DMS114 treated with DMSO at 0.1 percent for 48 hours (cell line): ENCODE results near the gene NOM1.
"Not testable (repeated sequence)": the region's sequence is repeated elsewhere in the genome, so short reads cannot be mapped to it uniquely, and the experiment has no call there.

Experiments used
- DNase-seq: peaks from one replicate; lab custom pipeline; 2025; ENCODE audit not compliant: unreplicated experiment; lab: John Stamatoyannopoulos, UW

Gene NOM1, protein sequence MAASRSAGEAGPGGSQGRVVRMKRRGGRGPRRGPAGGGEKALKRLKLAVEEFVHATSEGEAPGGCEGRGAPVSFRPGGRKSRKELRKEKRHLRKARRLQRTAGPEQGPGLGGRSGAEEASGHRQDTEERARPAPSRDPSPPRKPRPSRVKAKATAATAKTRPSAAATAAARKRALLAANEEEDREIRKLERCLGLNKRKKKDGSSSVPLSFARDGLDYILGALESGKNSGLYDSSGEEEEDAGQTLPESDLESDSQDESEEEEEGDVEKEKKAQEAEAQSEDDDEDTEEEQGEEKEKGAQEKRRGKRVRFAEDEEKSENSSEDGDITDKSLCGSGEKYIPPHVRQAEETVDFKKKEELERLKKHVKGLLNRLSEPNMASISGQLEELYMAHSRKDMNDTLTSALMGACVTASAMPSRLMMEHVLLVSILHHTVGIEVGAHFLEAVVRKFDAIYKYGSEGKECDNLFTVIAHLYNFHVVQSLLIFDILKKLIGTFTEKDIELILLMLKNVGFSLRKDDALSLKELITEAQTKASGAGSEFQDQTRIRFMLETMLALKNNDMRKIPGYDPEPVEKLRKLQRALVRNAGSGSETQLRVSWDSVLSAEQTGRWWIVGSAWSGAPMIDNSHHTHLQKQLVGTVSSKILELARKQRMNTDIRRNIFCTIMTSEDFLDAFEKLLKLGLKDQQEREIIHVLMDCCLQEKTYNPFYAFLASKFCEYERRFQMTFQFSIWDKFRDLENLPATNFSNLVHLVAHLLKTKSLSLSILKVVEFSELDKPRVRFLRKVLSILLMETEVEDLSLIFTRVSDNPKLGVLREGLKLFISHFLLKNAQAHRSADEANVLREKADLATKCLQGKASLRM

DNA sequence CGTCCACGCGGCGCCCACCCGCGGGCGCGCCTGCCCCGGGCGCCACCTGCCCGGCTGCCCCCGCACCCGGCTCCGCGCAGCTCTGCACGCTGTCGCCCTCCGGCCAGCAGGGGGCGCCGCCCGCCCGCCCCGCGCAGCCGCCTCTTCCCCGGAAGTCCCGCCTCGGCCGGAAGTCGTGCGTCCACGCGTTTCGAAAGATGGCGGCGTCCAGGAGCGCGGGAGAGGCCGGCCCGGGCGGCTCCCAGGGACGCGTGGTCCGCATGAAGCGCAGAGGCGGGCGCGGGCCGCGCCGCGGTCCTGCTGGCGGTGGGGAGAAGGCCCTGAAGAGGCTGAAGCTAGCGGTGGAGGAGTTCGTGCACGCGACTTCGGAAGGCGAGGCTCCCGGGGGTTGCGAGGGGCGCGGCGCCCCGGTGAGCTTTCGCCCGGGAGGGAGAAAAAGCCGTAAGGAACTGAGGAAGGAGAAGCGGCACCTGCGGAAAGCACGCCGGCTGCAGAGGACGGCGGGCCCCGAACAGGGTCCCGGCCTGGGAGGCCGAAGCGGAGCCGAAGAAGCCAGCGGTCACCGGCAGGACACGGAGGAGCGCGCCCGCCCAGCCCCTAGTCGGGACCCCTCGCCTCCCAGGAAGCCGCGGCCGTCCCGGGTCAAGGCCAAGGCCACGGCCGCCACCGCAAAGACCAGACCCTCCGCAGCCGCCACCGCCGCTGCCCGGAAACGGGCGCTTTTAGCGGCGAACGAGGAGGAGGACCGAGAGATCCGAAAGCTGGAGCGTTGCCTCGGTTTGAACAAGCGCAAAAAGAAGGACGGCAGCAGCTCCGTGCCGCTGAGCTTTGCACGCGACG is at the start of gene NOM1:
TSS of gene NOM1 (plus strand) at position 172 of the 840 bp plus-strand sequence. CDS start at position 198, 26 bp downstream.
- peak; percentile 59 for DNase-seq

DNA sequence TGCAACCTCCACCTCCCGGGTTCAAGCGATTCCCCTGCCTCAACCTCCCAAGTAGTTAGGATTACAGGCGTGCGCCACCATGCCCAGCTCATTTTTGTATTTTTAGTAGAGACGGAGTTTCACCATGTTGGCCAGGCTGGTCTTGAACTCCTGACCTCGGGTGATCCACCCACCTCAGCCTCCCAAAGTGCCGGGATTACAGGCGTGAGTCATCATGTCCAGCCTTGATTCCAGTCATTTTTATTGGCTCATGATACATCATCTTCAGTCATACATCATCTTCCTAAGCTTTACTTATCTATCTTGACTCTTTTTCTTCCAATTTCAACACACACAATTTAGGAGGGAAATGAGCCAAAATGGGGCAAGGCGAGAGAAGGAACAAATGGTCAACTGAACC is 49.4 kb upstream of the NOM1 start:
- not testable (repeated sequence) for DNase-seq

DNA sequence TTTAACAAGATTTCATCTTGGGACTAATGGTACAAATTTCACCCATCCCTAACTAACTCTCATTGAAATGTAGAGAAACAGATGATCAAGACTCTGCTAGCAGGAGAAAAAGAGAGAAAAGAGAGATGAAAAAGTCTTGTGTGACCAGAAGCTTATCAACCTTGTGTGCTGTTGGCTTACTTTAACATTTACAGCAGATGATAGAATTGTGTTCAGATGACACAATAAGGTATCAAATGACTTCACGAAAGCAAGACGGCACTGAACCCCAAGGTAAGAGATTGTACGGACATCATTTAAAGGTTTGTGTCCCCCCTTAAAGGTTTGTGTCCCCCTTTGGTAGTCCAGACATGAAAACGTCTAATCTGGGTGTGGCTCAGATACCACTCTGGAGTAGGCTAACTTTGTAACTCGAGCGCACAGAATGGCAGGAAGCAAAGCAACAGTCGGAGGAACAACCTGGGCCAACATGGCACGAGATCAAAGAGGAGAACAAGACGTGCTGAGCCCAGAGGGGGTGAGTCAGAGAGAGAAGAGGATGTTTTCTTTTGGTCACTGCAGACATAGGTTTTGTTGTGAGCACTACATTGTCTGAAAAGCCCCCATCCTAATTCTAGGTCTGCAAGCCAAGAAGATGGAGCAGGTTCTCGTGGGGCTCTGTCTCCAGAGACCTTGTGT is 46.1 kb upstream of the NOM1 start:
- no peak for DNase-seq

DNA sequence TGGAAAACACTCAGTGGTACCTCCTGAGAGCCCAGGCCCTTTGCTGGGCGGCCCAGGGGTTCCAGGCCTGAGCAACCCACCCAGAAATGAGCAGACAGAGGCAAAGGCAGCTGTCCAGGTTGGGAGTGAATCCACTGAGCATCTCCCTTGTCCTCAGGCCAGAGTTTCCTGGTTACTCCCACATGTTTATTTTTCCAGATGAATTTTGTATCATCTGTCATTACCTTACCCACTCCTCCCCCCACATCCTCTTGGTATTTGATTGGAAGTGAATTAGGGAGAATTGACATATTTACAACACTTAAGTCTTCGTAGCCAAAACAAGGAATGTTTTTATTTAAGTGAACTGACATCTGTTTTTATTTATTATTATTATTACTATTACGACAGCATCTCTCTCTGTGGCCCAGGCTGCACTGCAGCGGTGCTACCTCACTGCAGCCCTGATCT is 43.3 kb upstream of the NOM1 start:
- DNase-seq = no peak

DNA sequence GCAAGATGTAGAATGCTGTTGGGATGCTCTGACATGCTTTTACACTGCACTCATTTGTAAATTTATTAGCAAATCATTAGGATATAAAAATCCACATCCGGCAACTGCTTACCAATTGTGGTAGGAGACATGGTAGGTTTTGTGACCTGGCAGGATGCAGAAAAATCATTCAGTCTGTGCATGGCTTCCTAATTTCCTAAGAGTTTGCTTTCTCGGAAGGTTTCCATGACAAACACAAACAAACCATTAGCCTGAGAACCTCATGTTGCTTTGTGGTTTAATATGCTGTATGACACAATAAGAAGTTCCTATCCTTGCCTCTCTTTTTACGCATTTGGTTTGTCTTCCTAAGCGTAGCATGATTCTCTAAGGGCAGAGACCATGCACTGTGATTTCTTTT is 41.9 kb upstream of the NOM1 start:
- DNase-seq = no peak

DNA sequence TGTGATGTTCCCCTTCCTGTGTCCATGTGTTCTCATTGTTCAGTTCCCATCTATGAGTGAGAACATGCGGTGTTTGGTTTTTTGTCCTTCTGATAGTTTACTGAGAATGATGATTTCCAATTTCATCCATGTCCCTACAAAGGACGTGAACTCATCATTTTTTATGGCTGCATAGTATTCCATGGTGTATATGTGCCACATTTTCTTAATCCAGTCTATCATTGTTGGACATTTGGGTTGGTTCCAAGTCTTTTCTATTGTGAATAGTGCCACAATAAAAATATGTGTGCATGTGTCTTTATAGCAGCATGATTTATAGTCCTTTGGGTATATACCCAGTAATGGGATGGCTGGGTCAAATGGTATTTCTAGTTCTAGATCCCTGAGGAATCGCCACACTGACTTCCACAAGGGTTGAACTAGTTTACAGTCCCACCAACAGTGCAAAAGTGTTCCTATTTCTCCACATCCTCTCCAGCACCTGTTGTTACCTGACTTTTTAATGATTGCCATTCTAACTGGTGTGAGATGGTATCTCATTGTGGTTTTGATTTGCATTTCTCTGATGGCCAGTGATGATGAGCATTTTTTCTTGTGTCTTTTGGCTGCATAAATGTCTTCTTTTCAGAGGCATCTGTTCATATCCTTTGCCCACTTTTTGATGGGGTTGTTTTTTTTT is 39.8 kb upstream of the NOM1 start:
- DNase-seq = not testable (repeated sequence)

DNA sequence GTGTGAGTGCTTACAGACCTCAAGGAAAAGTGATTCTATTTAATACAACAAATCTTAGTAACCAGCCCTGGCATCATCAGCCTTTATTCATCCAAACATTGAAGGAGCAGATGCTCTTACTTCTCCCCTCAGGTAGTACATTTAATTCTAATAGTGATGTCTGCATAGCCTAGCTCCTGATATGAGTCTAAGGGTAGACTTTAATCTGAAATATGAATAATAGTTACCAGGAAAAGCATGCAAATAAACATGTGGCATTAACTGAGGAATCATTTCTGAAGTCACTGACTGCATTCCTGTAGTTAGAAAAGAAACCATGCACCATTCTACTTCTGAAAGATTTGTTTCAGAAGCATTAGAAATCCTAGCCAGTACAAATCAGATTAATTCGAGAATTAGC is 30.9 kb upstream of the NOM1 start:
- DNase-seq = no peak

DNA sequence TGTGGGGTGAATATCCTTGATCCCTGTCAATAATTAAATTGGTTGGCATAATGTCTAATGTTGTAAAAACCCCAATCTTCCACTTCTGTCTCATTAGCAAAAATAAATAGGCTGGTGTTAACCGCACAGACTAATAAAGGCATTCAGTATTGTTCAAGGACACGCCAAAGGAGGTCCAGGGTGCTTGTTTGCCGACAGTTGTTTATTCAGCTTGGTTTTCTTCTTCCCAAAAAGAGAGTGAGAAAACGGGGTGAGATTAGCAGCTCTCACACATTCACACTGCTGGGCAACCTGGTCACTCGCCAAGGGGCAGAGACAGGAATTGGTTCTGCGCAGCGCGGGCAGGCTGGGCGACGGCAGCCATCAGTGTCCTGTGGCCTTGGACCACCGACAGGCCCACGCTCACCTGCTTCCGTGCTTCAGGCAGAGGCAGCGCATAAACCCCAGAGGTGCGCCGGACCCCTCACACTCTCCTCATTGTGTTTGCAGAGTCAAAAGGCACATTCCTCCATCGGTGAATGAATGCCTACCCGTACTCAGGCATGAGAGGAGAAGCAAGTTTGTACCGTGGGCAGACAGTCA is 30.3 kb upstream of the NOM1 start:
- DNase-seq = no peak

DNA sequence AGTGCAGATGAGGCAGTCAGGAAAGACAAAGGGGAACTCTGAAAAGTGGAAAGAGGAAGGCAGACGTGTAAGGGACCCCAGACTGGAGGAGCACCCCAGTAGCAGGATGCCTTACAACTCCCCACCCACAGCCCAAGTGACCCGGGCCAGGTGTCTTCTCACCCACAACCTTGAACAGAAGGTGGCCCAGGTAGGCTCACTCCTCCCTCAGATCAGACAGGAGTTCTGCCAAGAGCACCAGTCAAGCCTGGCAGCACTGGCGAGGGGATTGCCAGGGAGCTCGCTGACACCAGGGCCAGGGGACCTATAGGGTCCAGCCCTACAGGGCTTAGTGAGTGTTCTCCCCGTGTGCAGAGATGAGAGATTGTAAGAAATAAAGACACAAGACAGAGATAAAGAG is 29.4 kb upstream of the NOM1 start:
- no peak for DNase-seq

DNA sequence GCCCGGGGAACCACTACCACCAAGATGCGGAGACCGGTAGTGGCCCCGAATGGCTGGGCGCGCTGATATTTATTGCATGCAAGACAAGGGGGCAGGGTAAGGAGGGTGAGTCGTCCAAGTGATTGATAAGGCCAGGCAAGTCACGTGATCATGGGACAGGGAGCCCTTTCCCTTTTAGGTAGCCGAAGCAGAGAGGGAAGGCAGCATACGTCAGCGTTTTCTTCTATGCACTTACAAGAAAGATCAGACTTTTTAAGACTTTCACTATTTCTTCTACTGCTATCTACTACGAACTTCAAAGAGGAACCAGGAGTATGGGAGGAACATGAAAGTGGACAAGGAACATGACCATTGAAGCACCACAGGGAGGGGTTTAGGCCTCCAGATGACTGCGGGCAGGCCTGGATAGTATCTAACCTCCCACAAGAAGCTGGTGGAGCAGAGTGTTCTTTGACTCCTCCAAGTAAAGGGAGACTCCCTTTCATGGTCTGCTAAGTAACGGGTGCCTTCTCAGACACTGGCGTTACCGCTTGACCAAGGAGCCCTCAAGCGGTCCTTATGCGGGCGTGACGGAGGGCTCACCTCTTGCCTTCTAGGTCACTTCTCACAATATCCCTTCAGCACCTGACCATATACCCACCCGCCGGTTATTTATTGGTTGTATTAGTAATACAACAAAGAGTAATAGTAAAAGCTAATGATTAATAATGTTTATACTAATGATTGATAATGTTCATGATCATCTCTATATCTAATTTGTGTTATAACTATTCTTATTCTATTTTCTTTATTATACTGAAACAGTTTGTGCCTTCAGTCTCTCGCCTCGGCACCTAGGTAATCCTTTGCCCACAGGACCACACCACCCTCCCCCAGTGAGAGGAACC is 28.8 kb upstream of the NOM1 start:
- DNase-seq = not testable (repeated sequence)

DNA sequence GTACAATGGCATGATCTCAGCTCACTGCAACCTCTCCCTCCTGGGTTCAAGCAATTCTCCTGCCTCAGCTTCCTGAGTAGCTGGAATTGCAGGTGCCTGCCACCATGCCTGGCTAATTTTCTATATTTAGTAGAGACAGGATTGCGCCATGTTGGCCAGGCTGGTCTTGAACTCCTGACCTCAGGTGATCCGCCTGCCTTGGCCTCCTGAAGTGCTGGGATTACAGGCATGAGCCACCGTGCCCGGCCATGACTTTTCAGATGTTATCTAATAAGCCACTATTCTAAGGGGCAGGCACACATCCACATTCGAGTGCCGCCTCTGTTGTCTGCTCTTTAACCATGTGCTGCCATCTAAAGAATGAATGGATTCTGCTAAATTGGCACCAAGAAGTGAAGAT is 27.2 kb upstream of the NOM1 start:
- not testable (repeated sequence) for DNase-seq

DNA sequence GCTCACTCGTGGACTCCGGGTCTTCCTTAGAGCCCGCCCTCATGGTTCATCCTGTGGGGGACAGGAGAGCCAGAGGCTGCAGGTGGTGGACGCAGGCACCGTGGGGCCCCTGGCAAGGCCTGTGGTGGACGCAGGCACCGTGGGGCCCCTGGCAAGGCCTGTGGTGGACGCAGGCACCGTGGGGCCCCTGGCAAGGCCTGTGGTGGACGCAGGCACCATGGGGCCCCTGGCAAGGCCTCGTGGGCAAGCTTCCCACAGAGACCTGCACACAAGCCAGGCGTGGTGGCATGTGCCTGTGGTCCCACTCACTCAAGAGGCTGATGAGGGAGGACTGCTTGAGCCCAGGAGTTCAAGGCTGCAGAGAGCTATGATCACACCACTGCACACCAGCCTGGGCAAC is 23.7 kb upstream of the NOM1 start:
- DNase-seq = not testable (repeated sequence)

DNA sequence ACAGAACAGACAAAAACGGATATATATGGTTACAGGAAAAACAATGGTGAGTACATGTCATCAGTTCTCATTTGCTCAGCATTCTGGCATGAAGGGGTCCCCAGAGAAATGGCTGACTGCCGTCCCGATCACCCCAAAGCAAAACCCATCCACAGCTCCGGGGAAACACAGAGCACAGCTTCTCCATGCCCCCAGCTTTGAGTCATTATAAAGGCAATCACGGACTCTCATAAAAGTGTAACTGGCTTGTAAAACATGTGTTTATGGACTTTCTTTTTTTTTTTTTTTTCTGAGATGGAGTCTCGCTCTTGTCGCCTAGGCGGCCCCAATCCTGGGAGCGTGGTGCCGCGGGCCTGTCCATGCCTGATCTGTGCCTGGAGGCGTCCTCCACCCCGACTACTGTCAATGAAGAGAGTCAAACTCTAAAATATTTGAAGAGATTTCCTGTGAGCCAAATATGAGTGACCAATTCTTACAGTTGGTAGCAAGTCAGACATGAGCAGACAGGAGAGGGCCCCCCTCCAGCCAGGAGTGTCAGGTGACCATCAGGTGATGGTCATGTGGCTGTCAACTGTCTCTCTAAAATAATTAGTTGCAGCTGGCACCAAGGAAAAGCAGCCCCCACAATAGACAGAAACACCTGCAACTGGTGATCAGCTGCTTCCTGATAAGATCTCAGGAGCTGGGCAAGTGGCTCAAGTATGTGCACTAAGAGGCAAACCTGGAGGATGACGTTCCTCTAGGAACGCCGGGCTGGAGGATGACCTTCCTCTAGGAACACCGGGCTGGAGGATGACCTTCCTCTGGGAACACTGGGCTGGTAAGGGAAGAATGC is 21.7 kb upstream of the NOM1 start:
- no peak for DNase-seq

DNA sequence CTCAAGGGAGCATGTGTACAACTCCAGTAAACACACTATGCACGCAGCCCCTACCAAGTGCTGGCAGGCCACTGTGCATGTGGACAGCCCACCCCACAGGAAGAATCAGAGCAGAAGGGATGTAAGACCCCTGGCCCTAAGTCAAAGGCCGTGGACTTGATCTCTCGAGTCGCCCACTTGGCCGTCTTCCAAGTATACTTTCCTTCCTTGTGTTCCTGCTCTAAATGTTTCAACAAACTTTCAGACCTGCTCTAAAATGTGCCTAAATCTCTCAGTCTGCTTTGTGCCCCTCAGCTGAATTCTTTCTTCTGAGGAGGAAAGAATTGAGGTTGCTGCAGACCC is 21.1 kb upstream of the NOM1 start:
- no peak for DNase-seq

DNA sequence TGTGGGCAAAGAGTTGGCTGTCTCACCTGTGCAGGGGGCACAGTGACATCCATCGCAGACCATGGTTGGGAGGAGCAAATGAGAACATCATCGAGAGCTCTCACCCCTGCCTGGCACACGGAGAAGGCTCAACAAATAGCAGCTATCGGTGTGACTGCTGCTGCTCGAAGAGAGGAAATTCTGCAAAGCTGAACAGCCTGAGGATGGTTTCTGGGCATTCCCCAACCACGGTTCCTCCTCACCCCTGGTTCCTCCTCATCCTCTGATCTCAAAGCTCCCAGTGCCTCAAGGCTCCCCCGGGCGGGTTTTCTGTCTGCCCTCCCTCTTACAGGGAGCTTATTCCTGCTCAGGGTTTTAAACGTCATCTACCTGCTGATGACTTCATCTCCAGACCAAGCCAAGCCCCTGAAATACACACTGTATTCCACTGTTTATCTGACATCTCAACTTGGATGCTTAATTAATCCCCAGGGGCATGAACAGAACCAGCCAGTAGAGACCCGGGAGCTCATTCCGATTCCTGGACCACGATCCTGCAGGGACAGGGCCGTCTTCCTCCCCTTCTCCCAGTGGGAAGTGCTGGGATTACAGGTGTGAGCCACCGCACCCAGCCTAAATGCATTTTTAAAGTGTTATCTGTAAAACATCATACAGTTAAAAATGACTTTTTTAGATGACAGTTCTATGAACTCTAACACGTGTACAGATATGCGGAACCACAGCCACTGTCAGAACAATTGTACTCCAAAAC is 19.5 kb upstream of the NOM1 start:
- DNase-seq = no peak

DNA sequence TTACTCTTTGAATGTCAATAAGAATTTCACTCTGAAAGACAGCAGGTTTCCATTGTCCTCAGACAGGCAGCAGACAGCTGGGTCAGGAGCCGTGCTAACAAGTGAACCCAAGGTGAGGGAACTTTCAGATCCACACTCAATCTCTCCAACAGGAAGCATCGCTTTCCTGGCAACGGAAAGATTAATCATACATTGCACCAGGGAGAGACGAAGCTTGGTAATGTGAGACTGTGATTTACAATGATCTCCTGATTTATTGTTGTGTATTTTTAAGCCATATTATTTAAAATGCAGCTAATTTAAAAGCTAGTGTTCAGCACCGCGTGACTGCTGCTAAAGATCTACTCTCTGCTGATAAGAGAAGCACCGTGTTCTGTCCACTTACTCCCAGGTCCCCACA is 17.5 kb upstream of the NOM1 start:
- no peak for DNase-seq

DNA sequence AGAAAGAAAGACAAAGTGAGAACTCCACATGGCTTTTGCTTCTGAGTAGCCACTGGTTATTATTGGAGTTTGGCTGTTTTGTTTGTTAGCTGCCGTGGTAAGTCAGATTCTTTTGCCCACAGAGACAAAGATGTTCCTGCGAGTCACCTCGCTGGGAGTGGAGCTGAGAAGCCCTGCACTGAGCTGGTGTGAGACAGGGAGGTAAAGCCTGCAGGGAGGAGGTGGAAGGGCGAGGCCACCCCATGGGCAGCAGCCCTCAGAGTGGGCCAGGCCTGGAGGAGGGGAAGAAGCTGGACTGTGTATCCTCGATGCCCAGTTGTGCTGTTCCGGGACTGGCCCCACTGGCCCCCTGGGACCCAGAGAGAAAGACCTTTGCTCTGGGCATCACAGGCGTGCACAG is 14.3 kb upstream of the NOM1 start:
- no peak for DNase-seq
